WTC11 (cell line): ENCODE results near the gene PRKAA2. TPM values are rescaled to one million over a fixed set of nuclear protein-coding genes. Genes with fewer than 3 reads are reported as not detected.
A peak's percentile ranks its signal among the peaks of the same experiment; 100 is the strongest.

ENCODE experiments used
- ATAC-seq: fragments of 200-7000 bp; cut with Tn5 transposase; 2 replicates; pipeline ENCODE4 v1.10.0; 2021; ENCODE audit warnings: mild to moderate bottlenecking, moderate library complexity
- CTCF ChIA-PET: fragments of 300-600 bp; sonication (Branson Sonifier 250); formaldehyde crosslinking; loops from one replicate; lab custom pipeline; 2021; ENCODE audit warnings: antibody characterized with exemption; lab: Charles Lee
- POLR2A ChIA-PET: fragments of 350-600 bp; sonication (Branson Sonifier 250); formaldehyde crosslinking; loops from one replicate; lab custom pipeline; 2021; ENCODE audit warnings: antibody characterized with exemption; lab: Charles Lee
- DNase-seq: peaks from one replicate; pipeline ENCODE4 v3.0.0; 2021; ENCODE audit warnings: low spot score
- H3K27ac Mint-ChIP-seq: 2 replicates; pipeline ENCODE4 v1.8.0; 2021; ENCODE audit warnings: mixed read lengths
- H3K27me3 Mint-ChIP-seq: 2 replicates; pipeline ENCODE4 v1.8.0; 2021; ENCODE audit warnings: low read depth, mild to moderate bottlenecking, moderate library complexity, mixed read lengths
- H3K36me3 Mint-ChIP-seq: 2 replicates; pipeline ENCODE4 v1.8.0; 2021; ENCODE audit warnings: mixed read lengths
- H3K4me1 Mint-ChIP-seq: 2 replicates; pipeline ENCODE4 v1.8.0; 2022; ENCODE audit warnings: mixed read lengths
- H3K4me3 Mint-ChIP-seq: 2 replicates; pipeline ENCODE4 v1.8.0; 2021; ENCODE audit warnings: mild to moderate bottlenecking, moderate library complexity, mixed read lengths
- H3K9me3 Mint-ChIP-seq: 2 replicates; pipeline ENCODE4 v1.8.0; 2021; ENCODE audit warnings: mixed read lengths
- CREM ChIP-seq: sonication (generic); formaldehyde crosslinking; IDR thresholded peaks from 2 replicates; pipeline ENCODE4 v1.8.1; 2022; ENCODE audit warnings: mild to moderate bottlenecking, missing genetic modification reagents, moderate library complexity
- E2F5 ChIP-seq: sonication (generic); formaldehyde crosslinking; IDR thresholded peaks from 2 replicates; pipeline ENCODE4 v1.8.1; 2022; ENCODE audit warnings: mild to moderate bottlenecking, moderate library complexity, missing genetic modification reagents
- FOXJ3 ChIP-seq: sonication (generic); formaldehyde crosslinking; IDR thresholded peaks from 2 replicates; pipeline ENCODE4 v1.9.0; 2021; ENCODE audit warnings: missing genetic modification reagents, mild to moderate bottlenecking, borderline replicate concordance
- FOXK1 ChIP-seq: sonication (generic); formaldehyde crosslinking; IDR thresholded peaks from 2 replicates; pipeline ENCODE4 v1.8.0; 2022; ENCODE audit warnings: mild to moderate bottlenecking, moderate library complexity, missing genetic modification reagents
- HMGXB4 ChIP-seq: sonication (generic); formaldehyde crosslinking; IDR thresholded peaks from 2 replicates; pipeline ENCODE4 v1.8.1; 2023; ENCODE audit warnings: mild to moderate bottlenecking, moderate library complexity, missing genetic modification reagents
- IRF2 ChIP-seq: sonication (generic); formaldehyde crosslinking; IDR thresholded peaks from 2 replicates; pipeline ENCODE4 v1.8.0; 2022; ENCODE audit warnings: low read depth, missing genetic modification reagents, borderline replicate concordance
- NR2C2 ChIP-seq: sonication (generic); formaldehyde crosslinking; IDR thresholded peaks from 2 replicates; pipeline ENCODE4 v1.8.0; 2022; ENCODE audit warnings: mild to moderate bottlenecking, missing genetic modification reagents
- RORB ChIP-seq: fragments of 250-450 bp; sonication (Bioruptor Pico); IDR thresholded peaks from 2 replicates; pipeline ENCODE4 v1.9.0; 2021; ENCODE audit warnings: mild to moderate bottlenecking
- SMAD4 ChIP-seq: sonication (generic); formaldehyde crosslinking; IDR thresholded peaks from 2 replicates; pipeline ENCODE4 v1.8.0; 2022; ENCODE audit warnings: mild to moderate bottlenecking, missing genetic modification reagents
- SOX15 ChIP-seq: fragments of 250-450 bp; sonication (Bioruptor Pico); IDR thresholded peaks from 2 replicates; pipeline ENCODE4 v1.9.0; 2021; ENCODE audit warnings: mild to moderate bottlenecking
- ZNF219 ChIP-seq: sonication (generic); formaldehyde crosslinking; IDR thresholded peaks from 2 replicates; pipeline ENCODE4 v1.8.0; 2023; ENCODE audit warnings: missing genetic modification reagents, mild to moderate bottlenecking, borderline replicate concordance
- ZNF232 ChIP-seq: sonication (generic); formaldehyde crosslinking; IDR thresholded peaks from 2 replicates; pipeline ENCODE4 v1.8.0; 2022; ENCODE audit warnings: mild to moderate bottlenecking, missing genetic modification reagents
- ZNF396 ChIP-seq: fragments of 250-450 bp; sonication (Bioruptor Pico); IDR thresholded peaks from 2 replicates; pipeline ENCODE4 v1.8.0; 2021; ENCODE audit warnings: mild to moderate bottlenecking, moderate library complexity, borderline replicate concordance
- ZNF512 ChIP-seq: sonication (generic); formaldehyde crosslinking; IDR thresholded peaks from 2 replicates; pipeline ENCODE4 v1.8.1; 2022; ENCODE audit warnings: missing genetic modification reagents, borderline replicate concordance
- total RNA-seq: library from RNA; stranded (reverse); gene quantifications from 3 replicates; pipeline ENCODE4 v1.2.3, GENCODE V29; 2021
- TF ChIP-seq, protein P1 (sequence below): sonication (generic); formaldehyde crosslinking; IDR thresholded peaks from 2 replicates; pipeline ENCODE4 v1.8.1; 2022; ENCODE audit warnings: low read depth, missing genetic modification reagents, borderline replicate concordance
- TF ChIP-seq, protein P2 (sequence below): sonication (generic); formaldehyde crosslinking; IDR thresholded peaks from 2 replicates; pipeline ENCODE4 v1.8.0; 2022; ENCODE audit warnings: mild to moderate bottlenecking, missing genetic modification reagents
- TF ChIP-seq, protein P3 (sequence below): fragments of 250-450 bp; sonication (Bioruptor Pico); IDR thresholded peaks from 2 replicates; pipeline ENCODE4 v2.1.2; 2022; ENCODE audit warnings: mild to moderate bottlenecking, moderate library complexity
- TF ChIP-seq, protein P4 (sequence below): sonication (generic); formaldehyde crosslinking; IDR thresholded peaks from 2 replicates; pipeline ENCODE4 v1.8.0; 2022; ENCODE audit warnings: mild to moderate bottlenecking, missing genetic modification reagents
- TF ChIP-seq, protein P5 (sequence below): sonication (generic); formaldehyde crosslinking; IDR thresholded peaks from 2 replicates; pipeline ENCODE4 v1.8.1; 2023; ENCODE audit warnings: mild to moderate bottlenecking, missing genetic modification reagents, moderate library complexity
- TF ChIP-seq, protein P6 (sequence below): fragments of 250-450 bp; sonication (Bioruptor Pico); conservative IDR thresholded peaks from 2 replicates; pipeline ENCODE4 v1.9.0; 2021; ENCODE audit warnings: mild to moderate bottlenecking

The PRKAA2 gene
- total RNA-seq, 1 experiment from 2014 or later: 4.8 TPM

GRCh38 chr1:56646611-56647010, 1.5 kb downstream of the PRKAA2 start:
- Mint-ChIP-seq H3K27ac (no peak overlapping the region), H3K9me3 (no peaks in the 10 kb centered on the region), H3K36me3 (no peaks in the 10 kb centered on the region), H3K4me3 (peak overlapping the region; percentile 77), H3K4me1 (peaks cover 23% of the 10 kb centered on the region), H3K27me3 (peaks cover 39% of the 10 kb centered on the region)
- ChIA-PET CTCF (interaction anchor here (1.1 kb wide), 1 partner anchor 174 kb away, joined by 3 read pairs; no protein-coding TSS in a partner anchor), POLR2A (no interaction called here)
- DNase-seq (no peak), ATAC-seq (no peak)
- TF ChIP-seq ZNF512 (CRISPR knock-in tag): no peak
- TF ChIP-seq, protein P1, sequence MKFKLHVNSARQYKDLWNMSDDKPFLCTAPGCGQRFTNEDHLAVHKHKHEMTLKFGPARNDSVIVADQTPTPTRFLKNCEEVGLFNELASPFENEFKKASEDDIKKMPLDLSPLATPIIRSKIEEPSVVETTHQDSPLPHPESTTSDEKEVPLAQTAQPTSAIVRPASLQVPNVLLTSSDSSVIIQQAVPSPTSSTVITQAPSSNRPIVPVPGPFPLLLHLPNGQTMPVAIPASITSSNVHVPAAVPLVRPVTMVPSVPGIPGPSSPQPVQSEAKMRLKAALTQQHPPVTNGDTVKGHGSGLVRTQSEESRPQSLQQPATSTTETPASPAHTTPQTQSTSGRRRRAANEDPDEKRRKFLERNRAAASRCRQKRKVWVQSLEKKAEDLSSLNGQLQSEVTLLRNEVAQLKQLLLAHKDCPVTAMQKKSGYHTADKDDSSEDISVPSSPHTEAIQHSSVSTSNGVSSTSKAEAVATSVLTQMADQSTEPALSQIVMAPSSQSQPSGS (CRISPR knock-in tag): no peak
- no peak for TF ChIP-seq IRF2
- TF ChIP-seq, protein P2, sequence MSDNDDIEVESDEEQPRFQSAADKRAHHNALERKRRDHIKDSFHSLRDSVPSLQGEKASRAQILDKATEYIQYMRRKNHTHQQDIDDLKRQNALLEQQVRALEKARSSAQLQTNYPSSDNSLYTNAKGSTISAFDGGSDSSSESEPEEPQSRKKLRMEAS: no peak
- TF ChIP-seq ZNF232 (CRISPR knock-in tag): no peak
- no peak for TF ChIP-seq SOX15 (CRISPR knock-in tag)
- no peak for TF ChIP-seq FOXK1 (CRISPR knock-in tag)
- TF ChIP-seq RORB (CRISPR knock-in tag): no peak
- no peak for TF ChIP-seq SMAD4 (CRISPR knock-in tag)
- no peak for TF ChIP-seq HMGXB4 (CRISPR knock-in tag)
- no peak for TF ChIP-seq ZNF396 (CRISPR knock-in tag)

GRCh38 chr1:56647106-56647505, 2.0 kb downstream of the PRKAA2 start:
- H3K27me3 Mint-ChIP-seq: peaks cover 39% of the 10 kb centered on the region
- no peak overlapping the region for H3K4me3 Mint-ChIP-seq
- H3K27ac Mint-ChIP-seq: no peak overlapping the region
- H3K36me3 Mint-ChIP-seq: no peaks in the 10 kb centered on the region
- H3K9me3 Mint-ChIP-seq: no peaks in the 10 kb centered on the region
- POLR2A ChIA-PET: interaction anchor here (0.7 kb wide), 1 partner anchor 39 kb away, joined by 3 read pairs; no protein-coding TSS in a partner anchor
- DNase-seq (no peak), ATAC-seq (no peak)
- H3K4me1 Mint-ChIP-seq: peaks cover 23% of the 10 kb centered on the region
- CTCF ChIA-PET: no interaction called here
- TF ChIP-seq NR2C2 (CRISPR knock-in tag) (no peak), FOXJ3 (no peak), ZNF219 (CRISPR knock-in tag) (no peak), E2F5 (no peak), FOXK1 (CRISPR knock-in tag) (no peak), CREM (CRISPR knock-in tag) (no peak)
- TF ChIP-seq, protein P3, sequence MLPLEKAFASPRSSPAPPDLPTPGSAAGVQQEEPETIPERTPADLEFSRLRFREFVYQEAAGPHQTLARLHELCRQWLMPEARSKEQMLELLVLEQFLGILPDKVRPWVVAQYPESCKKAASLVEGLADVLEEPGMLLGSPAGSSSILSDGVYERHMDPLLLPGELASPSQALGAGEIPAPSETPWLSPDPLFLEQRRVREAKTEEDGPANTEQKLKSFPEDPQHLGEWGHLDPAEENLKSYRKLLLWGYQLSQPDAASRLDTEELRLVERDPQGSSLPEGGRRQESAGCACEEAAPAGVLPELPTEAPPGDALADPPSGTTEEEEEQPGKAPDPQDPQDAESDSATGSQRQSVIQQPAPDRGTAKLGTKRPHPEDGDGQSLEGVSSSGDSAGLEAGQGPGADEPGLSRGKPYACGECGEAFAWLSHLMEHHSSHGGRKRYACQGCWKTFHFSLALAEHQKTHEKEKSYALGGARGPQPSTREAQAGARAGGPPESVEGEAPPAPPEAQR (CRISPR knock-in tag): no peak
- TF ChIP-seq, protein P4, sequence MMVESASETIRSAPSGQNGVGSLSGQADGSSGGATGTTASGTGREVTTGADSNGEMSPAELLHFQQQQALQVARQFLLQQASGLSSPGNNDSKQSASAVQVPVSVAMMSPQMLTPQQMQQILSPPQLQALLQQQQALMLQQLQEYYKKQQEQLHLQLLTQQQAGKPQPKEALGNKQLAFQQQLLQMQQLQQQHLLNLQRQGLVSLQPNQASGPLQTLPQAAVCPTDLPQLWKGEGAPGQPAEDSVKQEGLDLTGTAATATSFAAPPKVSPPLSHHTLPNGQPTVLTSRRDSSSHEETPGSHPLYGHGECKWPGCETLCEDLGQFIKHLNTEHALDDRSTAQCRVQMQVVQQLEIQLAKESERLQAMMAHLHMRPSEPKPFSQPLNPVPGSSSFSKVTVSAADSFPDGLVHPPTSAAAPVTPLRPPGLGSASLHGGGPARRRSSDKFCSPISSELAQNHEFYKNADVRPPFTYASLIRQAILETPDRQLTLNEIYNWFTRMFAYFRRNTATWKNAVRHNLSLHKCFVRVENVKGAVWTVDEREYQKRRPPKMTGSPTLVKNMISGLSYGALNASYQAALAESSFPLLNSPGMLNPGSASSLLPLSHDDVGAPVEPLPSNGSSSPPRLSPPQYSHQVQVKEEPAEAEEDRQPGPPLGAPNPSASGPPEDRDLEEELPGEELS: no peak
- TF ChIP-seq, protein P5, sequence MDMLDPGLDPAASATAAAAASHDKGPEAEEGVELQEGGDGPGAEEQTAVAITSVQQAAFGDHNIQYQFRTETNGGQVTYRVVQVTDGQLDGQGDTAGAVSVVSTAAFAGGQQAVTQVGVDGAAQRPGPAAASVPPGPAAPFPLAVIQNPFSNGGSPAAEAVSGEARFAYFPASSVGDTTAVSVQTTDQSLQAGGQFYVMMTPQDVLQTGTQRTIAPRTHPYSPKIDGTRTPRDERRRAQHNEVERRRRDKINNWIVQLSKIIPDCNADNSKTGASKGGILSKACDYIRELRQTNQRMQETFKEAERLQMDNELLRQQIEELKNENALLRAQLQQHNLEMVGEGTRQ (CRISPR knock-in tag): no peak
- TF ChIP-seq, protein P6, sequence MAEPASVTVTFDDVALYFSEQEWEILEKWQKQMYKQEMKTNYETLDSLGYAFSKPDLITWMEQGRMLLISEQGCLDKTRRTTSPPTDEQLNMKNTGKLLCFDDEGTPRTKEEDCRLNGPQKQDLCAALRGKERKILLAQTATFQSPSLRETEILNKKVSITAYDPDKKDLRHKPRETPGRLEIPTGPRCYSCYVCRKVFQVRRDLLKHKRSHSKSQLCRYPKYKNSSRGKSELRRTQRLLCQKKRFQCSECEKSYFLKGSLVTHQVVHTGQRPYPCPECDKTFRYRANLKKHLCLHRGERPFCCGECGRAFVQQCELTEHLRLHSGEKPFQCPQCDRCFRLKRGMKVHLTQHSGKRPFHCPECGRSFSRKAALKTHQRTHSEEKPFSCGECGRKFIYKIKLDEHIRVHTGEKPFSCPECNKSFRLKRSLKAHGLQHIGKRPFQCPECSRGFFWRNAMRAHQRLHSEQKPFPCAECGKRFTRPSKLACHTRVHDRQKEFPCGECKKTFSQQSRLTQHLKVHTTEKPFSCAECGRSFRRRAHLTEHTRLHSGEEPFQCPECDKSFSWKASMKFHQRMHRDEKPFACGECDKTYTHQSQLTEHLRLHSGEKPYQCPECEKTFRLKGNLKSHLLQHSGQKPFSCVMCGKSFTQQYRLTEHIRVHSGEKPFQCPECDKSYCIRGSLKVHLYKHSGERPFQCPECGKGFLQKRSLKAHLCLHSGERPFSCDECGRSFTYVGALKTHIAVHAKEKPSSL (CRISPR knock-in tag): no peak
